Measurements from ENCODE around the gene HTR3C.

Gene HTR3C

DNA sequence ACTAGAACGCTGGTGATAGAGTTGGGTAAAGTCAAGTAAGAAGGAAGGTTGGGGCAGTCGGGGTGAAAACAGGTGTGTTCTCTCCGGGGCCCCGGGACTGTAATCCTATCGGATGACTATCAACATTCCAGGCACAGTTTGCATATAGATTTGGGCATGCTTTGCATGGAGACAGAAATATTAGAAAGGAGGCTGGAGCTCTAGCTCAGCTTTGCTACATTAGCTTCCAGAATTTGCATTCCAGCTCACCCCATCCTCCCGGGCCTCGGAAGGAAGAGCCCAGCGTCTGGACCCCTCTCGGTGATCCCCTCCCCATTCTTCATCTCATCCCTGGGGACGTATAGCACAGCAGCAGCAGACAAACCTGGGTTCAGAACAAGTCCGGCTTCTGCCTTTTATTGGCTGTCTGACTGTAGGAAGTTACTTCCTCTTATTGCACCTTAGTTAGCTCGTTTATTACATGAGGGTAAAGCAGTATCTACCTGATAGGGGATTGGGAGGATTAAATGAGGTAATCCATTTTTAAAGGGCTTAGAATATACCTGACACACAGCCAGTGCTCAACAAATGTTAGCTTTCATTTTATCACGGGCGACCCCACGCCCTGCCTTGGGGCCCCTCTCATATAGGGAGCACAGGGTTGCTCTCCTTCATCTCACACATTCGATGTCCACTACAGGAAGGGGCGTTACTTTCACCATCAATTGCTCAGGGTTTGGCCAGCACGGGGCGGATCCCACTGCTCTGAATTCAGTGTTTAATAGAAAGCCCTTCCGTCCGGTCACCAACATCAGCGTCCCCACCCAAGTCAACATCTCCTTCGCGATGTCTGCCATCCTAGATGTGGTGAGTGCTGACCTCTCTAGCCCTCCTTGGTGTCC is 47.2 kb downstream of the HTR3C start:
- Mint-ChIP-seq H3K4me1 (peaks cover 14% of the 10 kb centered on the region), H3K27ac (no peak overlapping the region), H3K36me3 (no peaks in the 10 kb centered on the region), H3K9me3 (no peaks in the 10 kb centered on the region), H3K27me3 (peaks cover 8% of the 10 kb centered on the region), H3K4me3 (no peak overlapping the region)
- no peak for ATAC-seq
